ENCODE measurements around the gene SFI1. TPM values are rescaled to one million over a fixed set of nuclear protein-coding genes. Genes with fewer than 3 reads are reported as not detected.
"Not testable (repeated sequence)": the region's sequence is repeated elsewhere in the genome, so short reads cannot be mapped to it uniquely, and the experiment has no call there.

The SFI1 gene
- total RNA-seq, 1 experiment from 2014 or later, result 53.1 TPM

DNA sequence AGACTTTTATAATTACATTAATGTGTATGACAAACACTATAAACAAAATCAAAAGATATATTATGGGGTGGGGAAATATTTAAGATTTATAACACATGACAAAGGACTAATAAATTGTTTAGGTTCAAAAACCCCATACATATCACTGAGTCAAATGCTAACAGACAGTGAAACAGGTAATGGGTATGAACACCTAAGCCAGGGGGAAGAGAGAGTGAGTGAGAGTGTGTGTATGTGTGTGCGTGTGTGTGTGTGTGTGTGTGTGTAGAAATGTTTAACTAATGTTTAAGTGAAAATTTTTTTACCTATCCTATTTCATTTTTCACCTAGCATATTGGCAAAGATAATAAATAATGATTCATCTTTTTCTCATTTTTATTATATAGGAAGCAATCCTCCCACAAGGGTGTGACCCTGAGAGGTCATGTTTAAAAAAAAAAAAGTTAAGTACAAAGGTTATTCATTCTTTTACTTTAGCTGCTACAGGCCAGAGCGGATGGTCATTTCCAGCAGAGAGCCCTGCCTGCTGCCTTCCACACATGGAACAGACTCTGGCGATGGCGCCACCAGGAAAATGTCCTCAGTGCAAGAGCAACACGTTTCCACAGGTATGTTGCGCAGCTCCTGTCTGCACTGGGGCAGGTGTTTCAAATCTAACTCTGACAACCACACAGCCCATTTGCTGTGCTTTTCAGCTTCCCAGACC is 92.8 kb downstream of the SFI1 start:
- peaks cover 16 to 21% of the 10 kb centered on the region in 2 experiments for H3K36me3 ChIP-seq (ENCODE audit: control insufficient read depth in 1 of 2, insufficient read depth in 2 of 2, low read length in 2 of 2)
- no peaks in the 10 kb centered on the region for H3K9me3 ChIP-seq (ENCODE audit: control insufficient read depth in 1 of 2, insufficient read depth in 1 of 2, low read depth in 1 of 2, low read length in 2 of 2)
- H2AFZ ChIP-seq (ENCODE audit: low read depth, low read length, poor library complexity, severe bottlenecking), result no peak overlapping the region
- H3K79me2 ChIP-seq (ENCODE audit: insufficient read depth, low read length), result no peaks in the 10 kb centered on the region
- H3K4me2 ChIP-seq (ENCODE audit: low read length), result no peak overlapping the region
- DNase-seq (ENCODE audit: low read depth, low spot score) (no peak), ATAC-seq (no peak)
- no TSS peak for BruUV-seq (replicated peaks)
- ChIA-PET CTCF (no interaction called here), RAD21 (ENCODE audit: low non-redundant PET in 1 of 2, low total read pairs in 2 of 2, uncharacterized antibody in 2 of 2, unreplicated experiment in 2 of 2) (no interaction called here), POLR2A (no interaction called here)
- no peaks in the 10 kb centered on the region for H3K27me3 ChIP-seq (ENCODE audit: insufficient read depth, low read length)
- H3K27ac ChIP-seq (ENCODE audit: low read depth, low read length), result no peak overlapping the region
- H3K4me1 ChIP-seq (ENCODE audit: control insufficient read depth in 1 of 2, insufficient read depth in 2 of 2, low read length in 2 of 2), result no peaks in the 10 kb centered on the region
- H4K20me1 ChIP-seq (ENCODE audit: insufficient read depth), result no peaks in the 10 kb centered on the region
- H3K9me2 ChIP-seq (ENCODE audit: insufficient read depth), result no peaks in the 10 kb centered on the region
- H3K4me3 ChIP-seq (replicated peaks in 1 of 2; ENCODE audit: low read depth in 1 of 2, low read length in 2 of 2), result no peak overlapping the region
- intact Hi-C loops (cut with micrococcal nuclease), result no loop called here
- TF ChIP-seq, protein P1, sequence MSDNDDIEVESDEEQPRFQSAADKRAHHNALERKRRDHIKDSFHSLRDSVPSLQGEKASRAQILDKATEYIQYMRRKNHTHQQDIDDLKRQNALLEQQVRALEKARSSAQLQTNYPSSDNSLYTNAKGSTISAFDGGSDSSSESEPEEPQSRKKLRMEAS (IDR thresholded peaks at IDR 0.05), result no peak
- TF ChIP-seq JUND (IDR thresholded peaks at IDR 0.05) (no peak), POLR2AphosphoS5 (IDR thresholded peaks at IDR 0.05; ENCODE audit: low read depth, low read length) (no peak), ELF1 (IDR thresholded peaks at IDR 0.05; ENCODE audit: borderline replicate concordance, low read depth) (no peak), FOSL1 (IDR thresholded peaks at IDR 0.05; ENCODE audit: low read depth) (no peak), SRF (IDR thresholded peaks at IDR 0.05; ENCODE audit: low read depth) (no peak), YY1 (IDR thresholded peaks at IDR 0.05; ENCODE audit: extremely low read depth, insufficient replicate concordance, low read depth, low read length) (no peak), RAD21 (IDR thresholded peaks at IDR 0.05; ENCODE audit: low read depth) (no peak), ZNF274 (IDR thresholded peaks at IDR 0.05; ENCODE audit: low read depth, low read length) (no peak), EZH2 (IDR thresholded peaks at IDR 0.05) (no peak), CBX3 (IDR thresholded peaks at IDR 0.05; ENCODE audit: low read depth) (no peak)
- TF ChIP-seq, protein P2, sequence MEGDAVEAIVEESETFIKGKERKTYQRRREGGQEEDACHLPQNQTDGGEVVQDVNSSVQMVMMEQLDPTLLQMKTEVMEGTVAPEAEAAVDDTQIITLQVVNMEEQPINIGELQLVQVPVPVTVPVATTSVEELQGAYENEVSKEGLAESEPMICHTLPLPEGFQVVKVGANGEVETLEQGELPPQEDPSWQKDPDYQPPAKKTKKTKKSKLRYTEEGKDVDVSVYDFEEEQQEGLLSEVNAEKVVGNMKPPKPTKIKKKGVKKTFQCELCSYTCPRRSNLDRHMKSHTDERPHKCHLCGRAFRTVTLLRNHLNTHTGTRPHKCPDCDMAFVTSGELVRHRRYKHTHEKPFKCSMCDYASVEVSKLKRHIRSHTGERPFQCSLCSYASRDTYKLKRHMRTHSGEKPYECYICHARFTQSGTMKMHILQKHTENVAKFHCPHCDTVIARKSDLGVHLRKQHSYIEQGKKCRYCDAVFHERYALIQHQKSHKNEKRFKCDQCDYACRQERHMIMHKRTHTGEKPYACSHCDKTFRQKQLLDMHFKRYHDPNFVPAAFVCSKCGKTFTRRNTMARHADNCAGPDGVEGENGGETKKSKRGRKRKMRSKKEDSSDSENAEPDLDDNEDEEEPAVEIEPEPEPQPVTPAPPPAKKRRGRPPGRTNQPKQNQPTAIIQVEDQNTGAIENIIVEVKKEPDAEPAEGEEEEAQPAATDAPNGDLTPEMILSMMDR (IDR thresholded peaks at IDR 0.05 in 2 of 3, conservative IDR thresholded peaks at IDR 0.05 in 1 of 3; ENCODE audit: borderline replicate concordance in 1 of 3, insufficient read depth in 1 of 3, low read depth in 2 of 3, low read length in 2 of 3), result no peak
- TF ChIP-seq, protein P3, sequence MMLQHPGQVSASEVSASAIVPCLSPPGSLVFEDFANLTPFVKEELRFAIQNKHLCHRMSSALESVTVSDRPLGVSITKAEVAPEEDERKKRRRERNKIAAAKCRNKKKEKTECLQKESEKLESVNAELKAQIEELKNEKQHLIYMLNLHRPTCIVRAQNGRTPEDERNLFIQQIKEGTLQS (IDR thresholded peaks at IDR 0.05), result no peak
- H3K9ac ChIP-seq (ENCODE audit: low read length), result no peak overlapping the region

DNA sequence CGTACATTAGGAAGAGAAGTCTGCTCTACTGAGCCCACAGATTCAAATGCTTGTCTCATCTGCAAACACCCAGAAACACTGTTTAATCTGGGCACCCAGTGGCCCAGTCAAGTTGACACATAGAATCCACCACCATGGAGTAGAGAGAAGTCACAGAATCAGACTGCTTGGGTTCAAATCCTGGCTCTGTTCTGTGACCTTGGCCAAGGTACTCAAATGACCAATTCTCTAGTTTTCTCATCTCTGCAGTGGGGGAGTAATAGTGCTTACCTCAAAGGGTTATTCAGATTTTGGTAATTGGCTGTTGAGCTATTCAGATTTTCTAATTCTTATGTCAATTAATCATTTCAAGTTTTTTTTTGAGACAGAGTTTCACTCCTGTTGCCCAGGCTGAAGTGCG is 93.8 kb downstream of the SFI1 start:
- intact Hi-C loops (cut with micrococcal nuclease); H3K27me3 ChIP-seq (ENCODE audit: insufficient read depth, low read length); H3K9ac ChIP-seq (ENCODE audit: low read length); RAD21 ChIA-PET (ENCODE audit: low non-redundant PET in 1 of 2, low total read pairs in 2 of 2, uncharacterized antibody in 2 of 2, unreplicated experiment in 2 of 2); H4K20me1 ChIP-seq (ENCODE audit: insufficient read depth); DNase-seq (ENCODE audit: low read depth, low spot score); H2AFZ ChIP-seq (ENCODE audit: low read depth, low read length, poor library complexity, severe bottlenecking); H3K4me1 ChIP-seq (ENCODE audit: control insufficient read depth in 1 of 2, insufficient read depth in 2 of 2, low read length in 2 of 2); POLR2A ChIA-PET; BruUV-seq (replicated peaks); H3K4me3 ChIP-seq (replicated peaks in 1 of 2; ENCODE audit: low read depth in 1 of 2, low read length in 2 of 2); H3K79me2 ChIP-seq (ENCODE audit: insufficient read depth, low read length); H3K9me3 ChIP-seq (ENCODE audit: control insufficient read depth in 1 of 2, insufficient read depth in 1 of 2, low read depth in 1 of 2, low read length in 2 of 2); H3K27ac ChIP-seq (ENCODE audit: low read depth, low read length); ATAC-seq; CTCF ChIA-PET; H3K4me2 ChIP-seq (ENCODE audit: low read length); H3K9me2 ChIP-seq (ENCODE audit: insufficient read depth): not testable (repeated sequence)
- peaks cover 16 to 18% of the 10 kb centered on the region in 2 experiments for H3K36me3 ChIP-seq (ENCODE audit: control insufficient read depth in 1 of 2, insufficient read depth in 2 of 2, low read length in 2 of 2)

Measured in HCT116 (cell line).